SKM-1 (cell line): ENCODE data around the gene BNIP5.

ENCODE experiments used
- DNase-seq: peaks from one replicate; lab custom pipeline; 2025; ENCODE audit not compliant: unreplicated experiment; lab: John Stamatoyannopoulos, UW

BNIP5 gene

GRCh38 chr6:36336779-36337241 is at the start of gene BNIP5:
BNIP5 (minus strand) TSS chr6:36336888; CDS start chr6:36330690, 6,198 bp downstream.
- no peak for DNase-seq

- no peak for DNase-seq
Measured at GRCh38 chr6:36384095-36384494, 47.4 kb upstream of the BNIP5 start.

GRCh38 chr6:36383606-36384005 is 46.9 kb upstream of the BNIP5 start:
- DNase-seq: no peak

GRCh38 chr6:36382976-36383375 is 46.3 kb upstream of the BNIP5 start:
- no peak for DNase-seq

GRCh38 chr6:36381502-36382389 is 45.1 kb upstream of the BNIP5 start:
- DNase-seq: no peak

- no peak for DNase-seq
Measured at GRCh38 chr6:36380166-36380565, 43.5 kb upstream of the BNIP5 start.

GRCh38 chr6:36378936-36379335 is 42.2 kb upstream of the BNIP5 start:
- no peak for DNase-seq

GRCh38 chr6:36378243-36378920 is 41.7 kb upstream of the BNIP5 start:
- DNase-seq: no peak

- no peak for DNase-seq
Measured at GRCh38 chr6:36377594-36377993, 40.9 kb upstream of the BNIP5 start.

GRCh38 chr6:36376742-36377141 is 40.1 kb upstream of the BNIP5 start:
- DNase-seq: no peak

GRCh38 chr6:36376183-36376582 is 39.5 kb upstream of the BNIP5 start:
- DNase-seq: no peak

- no peak for DNase-seq
Measured at GRCh38 chr6:36375644-36376155, 39.0 kb upstream of the BNIP5 start.

- no peak for DNase-seq
Measured at GRCh38 chr6:36374972-36375371, 38.3 kb upstream of the BNIP5 start.

GRCh38 chr6:36374194-36374593 is 37.5 kb upstream of the BNIP5 start:
- no peak for DNase-seq

- no peak for DNase-seq
Measured at GRCh38 chr6:36373368-36374019, 36.8 kb upstream of the BNIP5 start.

- no peak for DNase-seq
Measured at GRCh38 chr6:36372088-36372487, 35.4 kb upstream of the BNIP5 start.

GRCh38 chr6:36371211-36371610 is 34.5 kb upstream of the BNIP5 start:
- DNase-seq: no peak

GRCh38 chr6:36370638-36371037 is 34.0 kb upstream of the BNIP5 start:
- DNase-seq: no peak

GRCh38 chr6:36368921-36369865 is 32.5 kb upstream of the BNIP5 start:
- peak; percentile 93 for DNase-seq

GRCh38 chr6:36368421-36368820 is 31.7 kb upstream of the BNIP5 start:
- DNase-seq: peak; percentile 19
